GM11168 (cell line): ENCODE results near the gene INKA2.

ENCODE experiments used
- in situ Hi-C: fragments of 300-500 bp; cut with MboI; formaldehyde crosslinking; loops from one replicate; pipeline ENCODE4 v1.12.0; 2022; ENCODE audit warnings: low sequenced_read_pairs; ENCODE audit not compliant: unreplicated experiment

Gene INKA2

DNA sequence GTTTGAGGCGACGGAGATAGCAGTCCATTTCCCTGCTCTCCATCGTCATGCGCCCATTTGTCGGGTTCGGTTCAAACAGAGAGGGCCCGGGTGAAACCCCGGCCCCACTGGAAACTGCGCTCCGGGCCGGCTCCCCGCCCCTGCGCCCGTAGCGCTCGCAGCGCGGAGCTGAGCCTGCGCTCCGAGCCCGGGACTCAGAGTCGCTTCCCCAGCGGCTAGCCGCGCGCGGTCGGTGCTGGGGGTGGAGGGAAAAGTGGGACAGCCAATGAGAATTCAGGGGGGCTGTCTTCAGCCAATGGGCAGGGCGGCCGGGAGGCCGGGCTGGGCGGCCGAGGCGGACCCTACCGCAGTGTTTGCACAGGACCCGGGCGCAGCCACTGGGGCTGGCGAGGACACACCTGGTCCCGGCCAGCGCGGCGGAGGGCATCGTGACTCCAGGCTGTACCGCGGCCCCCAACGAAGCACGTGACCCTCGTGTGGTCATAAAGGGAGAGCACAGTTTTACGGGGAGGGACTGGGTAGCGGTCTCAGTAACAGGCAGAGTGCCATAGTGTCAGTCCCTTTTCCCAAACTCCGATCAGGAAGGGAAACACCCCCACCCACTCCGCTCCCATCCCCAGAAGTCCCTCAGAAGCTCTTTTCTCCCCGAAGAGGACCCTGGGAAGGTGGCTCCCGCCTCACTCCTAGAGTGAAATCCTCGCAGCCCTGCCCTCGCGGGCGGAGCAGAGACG, at the start of gene INKA2:
Gene INKA2, minus strand, starts transcription at position 202 of the 731 bp plus-strand sequence. Its CDS starts 153 bp downstream, at position 49.
- in situ Hi-C loops, result no loop called here

- in situ Hi-C loops, result no loop called here
Observed at GRCh38 chr1:111786669-111787207, 47.5 kb upstream of the INKA2 start.

DNA sequence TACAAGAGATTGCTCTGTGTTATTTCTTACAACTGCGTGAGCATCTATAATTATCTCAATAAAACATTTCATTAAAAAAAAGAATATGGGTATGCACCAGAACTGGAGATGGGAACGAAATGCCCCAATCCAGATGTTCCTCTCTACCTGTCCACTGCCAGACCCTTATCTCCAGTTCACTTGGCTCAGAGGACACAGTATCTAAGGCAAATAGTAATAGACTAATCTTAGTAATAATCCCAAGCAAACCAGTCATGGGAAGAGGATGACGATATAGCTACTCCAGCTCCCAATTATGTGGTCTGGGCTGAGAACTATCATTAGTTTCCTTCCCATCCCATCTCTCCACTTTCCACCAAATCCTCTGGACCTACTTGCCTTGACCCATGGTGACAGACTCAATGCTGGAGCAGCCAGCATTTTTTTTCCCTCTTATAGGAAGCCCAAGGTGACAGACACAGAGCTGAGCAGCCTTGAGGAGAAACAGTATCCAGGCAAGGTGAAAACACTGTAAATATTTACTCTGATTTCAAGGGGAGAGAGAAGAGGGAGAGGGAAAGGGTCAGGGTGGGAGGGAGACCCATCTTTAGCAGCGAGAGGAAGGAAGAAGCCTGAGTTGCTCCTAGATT, 45.2 kb upstream of the INKA2 start:
- in situ Hi-C loops, result no loop called here

GRCh38 chr1:111779546-111779945, 40.4 kb upstream of the INKA2 start:
- in situ Hi-C loops, result no loop called here

DNA sequence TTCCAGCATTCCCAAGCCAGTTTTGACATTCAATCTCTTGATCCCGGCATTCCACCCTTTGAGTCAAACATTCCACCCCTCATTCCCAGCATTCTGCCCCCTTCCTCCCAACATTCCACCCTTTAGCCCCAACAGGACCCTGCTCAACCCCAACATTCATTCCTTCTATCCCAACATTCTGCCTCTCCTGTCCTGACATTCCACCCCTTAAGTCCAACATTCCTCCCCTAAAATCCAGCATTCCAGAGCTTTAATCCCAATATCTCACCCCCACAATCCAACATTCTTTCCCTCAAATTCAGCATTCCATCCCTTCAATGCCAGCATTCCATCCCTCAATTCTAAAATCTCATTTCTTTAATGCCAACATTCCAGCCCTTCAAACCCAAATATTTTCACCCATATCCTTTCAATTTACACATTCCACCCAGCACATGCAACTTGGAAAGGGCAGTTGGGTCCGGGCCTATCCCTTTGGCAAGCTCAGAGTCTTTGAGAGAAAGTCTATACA, 39.4 kb upstream of the INKA2 start:
- in situ Hi-C loops, result no loop called here

- in situ Hi-C loops, result no loop called here
Observed at GRCh38 chr1:111778066-111778465, 38.9 kb upstream of the INKA2 start.

- in situ Hi-C loops, result no loop called here
Observed at GRCh38 chr1:111777301-111777700, 38.1 kb upstream of the INKA2 start.

DNA sequence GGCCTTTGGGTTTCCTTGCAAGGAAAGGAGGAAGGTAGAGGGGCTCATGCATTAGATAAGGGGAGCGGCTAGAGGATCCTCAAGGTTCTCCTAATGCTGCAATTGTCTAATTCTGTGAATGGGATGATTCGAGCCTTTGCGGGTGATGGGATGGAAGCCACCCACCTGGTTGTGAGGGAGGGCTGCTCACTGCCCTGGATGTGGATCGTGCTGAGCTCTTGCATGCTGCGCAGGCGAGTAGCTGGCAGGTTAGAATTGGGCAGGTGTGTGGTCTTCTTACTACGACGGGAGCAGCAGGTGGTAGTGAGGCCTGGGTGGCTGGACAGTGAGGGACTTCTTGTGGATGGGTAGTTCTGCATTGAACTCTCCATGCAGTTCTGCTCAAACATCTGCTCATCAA, 37.7 kb upstream of the INKA2 start:
- in situ Hi-C loops, result no loop called here

GRCh38 chr1:111776391-111776790, 37.2 kb upstream of the INKA2 start:
- in situ Hi-C loops, result no loop called here

- in situ Hi-C loops, result no loop called here
Observed at GRCh38 chr1:111775966-111776365, 36.8 kb upstream of the INKA2 start.

DNA sequence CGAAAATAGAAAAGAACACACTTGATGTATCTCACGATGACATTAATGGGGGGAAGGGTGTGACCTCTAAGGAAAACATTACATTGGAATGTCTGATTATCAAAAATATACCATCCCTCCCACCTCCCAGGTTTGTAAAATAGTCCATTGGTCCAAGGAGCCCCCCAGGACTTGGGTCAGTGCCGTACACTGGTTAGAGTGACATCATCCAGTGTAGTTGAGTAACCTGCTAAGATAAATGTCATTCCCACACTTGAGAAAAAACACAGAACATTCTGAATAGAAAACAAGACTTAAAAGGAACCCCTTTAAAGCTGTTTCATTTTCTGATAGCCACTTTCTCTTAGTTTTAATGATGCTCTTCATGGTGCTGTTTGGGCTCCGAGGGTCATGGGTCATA, 31.7 kb upstream of the INKA2 start:
- in situ Hi-C loops, result loop anchor here (25.0 kb wide), 1 partner anchor 534 kb away; the partner anchor contains the start of gene CHI3L2

- in situ Hi-C loops, result loop anchor here (25.0 kb wide), 1 partner anchor 532 kb away; the partner anchor contains the start of gene CHI3L2
Observed at GRCh38 chr1:111769517-111770146, 30.4 kb upstream of the INKA2 start.

DNA sequence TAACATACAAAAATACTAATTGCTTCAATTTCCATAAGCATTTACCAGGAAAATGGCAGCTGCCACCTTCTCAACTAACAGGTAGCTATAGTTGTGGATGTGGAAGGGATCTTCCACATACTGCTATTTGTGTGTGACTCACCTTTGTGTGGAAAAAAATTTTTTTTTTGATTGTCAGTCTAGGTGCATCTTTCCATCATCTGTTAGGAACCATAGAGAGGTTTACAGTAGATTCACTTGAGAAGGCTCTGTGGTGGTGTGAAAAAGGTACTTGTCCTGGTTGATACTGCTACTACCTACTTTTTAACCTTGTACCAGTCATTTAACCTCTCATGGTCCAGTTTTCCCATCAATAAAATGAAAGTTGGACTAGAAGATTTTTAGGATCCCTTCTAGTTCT, 29.4 kb upstream of the INKA2 start:
- in situ Hi-C loops, result loop anchor here (25.0 kb wide), 1 partner anchor 531 kb away; the partner anchor contains the start of gene CHI3L2

DNA sequence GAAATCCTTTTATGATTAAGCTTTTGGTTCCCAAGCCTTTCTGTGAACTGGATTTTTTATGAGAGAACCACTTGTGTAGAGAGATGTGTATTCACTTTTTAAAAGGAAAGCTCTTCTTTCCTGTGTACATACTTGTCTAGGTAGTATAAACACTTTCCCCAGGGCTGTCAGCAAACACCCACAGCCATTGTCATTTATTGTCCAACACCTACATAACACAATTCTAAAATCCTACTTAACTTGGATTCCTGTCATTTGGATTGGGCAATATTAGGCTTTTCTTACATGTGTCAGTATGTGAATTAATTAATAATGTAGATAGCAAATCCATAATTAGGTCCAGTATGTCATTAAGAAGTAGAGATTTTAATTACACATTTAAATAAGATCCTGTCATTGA, 28.8 kb upstream of the INKA2 start:
- in situ Hi-C loops, result loop anchor here (25.0 kb wide), 1 partner anchor 531 kb away; the partner anchor contains the start of gene CHI3L2

DNA sequence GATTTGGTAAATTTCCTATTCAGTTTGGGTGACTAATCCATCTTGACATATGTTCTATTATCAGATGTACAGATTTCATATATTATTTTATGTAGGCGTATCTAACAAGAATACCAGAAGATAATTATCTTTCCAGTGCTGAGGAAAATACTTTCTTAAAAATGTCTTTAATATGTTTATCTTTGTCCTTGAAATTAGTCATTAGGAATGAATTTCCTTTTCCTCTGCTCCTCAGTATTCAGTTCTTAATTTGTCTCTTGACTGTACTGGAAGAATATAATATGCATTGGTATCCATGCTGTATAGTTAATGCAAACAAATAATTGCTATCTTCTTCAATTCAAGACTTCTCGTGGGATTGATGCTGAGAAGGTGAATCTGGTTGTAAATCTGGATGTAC, 23.1 kb upstream of the INKA2 start:
- in situ Hi-C loops, result loop anchor here (25.0 kb wide), 1 partner anchor 525 kb away; the partner anchor contains the start of gene CHI3L2

GRCh38 chr1:111761717-111762116, 22.5 kb upstream of the INKA2 start:
- in situ Hi-C loops, result loop anchor here (25.0 kb wide), 1 partner anchor 524 kb away; the partner anchor contains the start of gene CHI3L2

DNA sequence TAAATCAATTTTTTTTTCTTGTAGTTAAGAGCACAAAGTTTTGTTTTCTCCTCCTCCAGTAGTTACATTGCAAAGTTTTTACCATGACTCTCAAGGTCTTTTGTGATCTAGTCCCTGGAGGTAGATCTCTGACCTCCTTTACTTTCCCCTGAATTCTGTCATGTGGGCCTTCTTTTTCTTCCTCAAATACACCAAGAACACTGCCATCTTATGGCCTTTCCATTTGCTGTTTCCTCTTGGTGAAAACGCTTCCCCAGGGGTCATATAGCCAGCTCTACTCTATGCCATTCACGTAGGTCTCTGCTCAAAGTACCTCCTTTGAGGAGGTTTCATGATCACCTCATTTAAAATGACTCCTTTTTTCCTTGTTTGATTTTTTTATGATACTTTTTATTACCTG, 19.2 kb upstream of the INKA2 start:
- in situ Hi-C loops, result loop anchor here (25.0 kb wide), 1 partner anchor 521 kb away; the partner anchor contains the start of gene CHI3L2

GRCh38 chr1:111756124-111756513, 16.9 kb upstream of the INKA2 start:
- in situ Hi-C loops, result loop anchor here (25.0 kb wide), 1 partner anchor 519 kb away; the partner anchor contains the start of gene CHI3L2

GRCh38 chr1:111755331-111756123, 16.3 kb upstream of the INKA2 start, which contains the start of gene DDX20:
Gene DDX20, plus strand, starts transcription at chr1:111755901. Its CDS starts 24 bp downstream, at chr1:111755925.
- in situ Hi-C loops, result loop anchor here (25.0 kb wide), 1 partner anchor 518 kb away; the partner anchor contains the start of gene CHI3L2
